Stimulated activated CD8-positive, alpha-beta memory T cell treated with anti-CD3 and anti-CD28 coated beads, Interleukin-4, amount 100 ng/mL, for 4 hours (primary cell): Measurements from ENCODE around the gene S100A3.
"Not testable (repeated sequence)": the region's sequence is repeated elsewhere in the genome, so short reads cannot be mapped to it uniquely, and the experiment has no call there.

Source experiments
- DNase-seq, 2 donors: peaks; one replicate each; pipeline ENCODE4 v3.0.0-alpha.2; 2020; ENCODE audit warnings: low read depth in 2 of 2, low spot score in 1 of 2

Gene S100A3

GRCh38 chr1:153569465-153569864 lies 20.4 kb upstream of the S100A3 start:
- no peak for DNase-seq

DNA sequence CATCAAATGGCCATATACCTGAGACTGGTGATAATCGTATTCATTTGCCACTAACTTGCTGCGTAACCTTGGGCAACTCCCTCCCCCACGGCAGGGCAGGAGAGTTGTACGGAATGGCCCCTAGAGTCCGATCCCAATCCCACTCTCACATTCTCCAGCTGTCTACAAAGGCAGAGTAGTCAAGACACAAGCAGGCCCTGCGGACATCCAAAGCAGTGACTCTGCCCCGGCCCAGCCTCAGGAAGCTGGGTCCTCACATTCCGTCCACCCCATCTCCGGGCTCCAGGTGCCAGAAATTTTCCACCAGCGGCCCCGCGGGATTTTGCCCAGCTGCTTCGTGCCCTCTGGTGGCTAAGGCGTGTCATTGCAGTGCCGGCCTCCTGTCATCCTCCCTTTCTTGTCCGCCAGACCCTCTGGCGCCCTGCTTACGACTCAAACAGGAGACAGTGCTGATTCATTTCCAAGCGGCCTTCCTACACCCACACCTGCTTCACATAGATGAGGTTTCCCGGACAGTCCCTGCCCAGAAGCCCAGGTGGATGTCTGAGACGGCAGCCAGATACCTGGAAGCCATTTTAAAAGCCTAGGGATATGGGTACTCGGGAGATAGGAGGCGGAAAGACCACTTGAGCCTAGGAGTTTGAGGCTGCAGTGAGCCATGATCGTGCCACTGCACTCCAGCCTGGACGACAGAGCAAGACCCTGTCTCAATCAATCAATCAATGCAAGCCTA lies 19.5 kb upstream of the S100A3 start:
- DNase-seq: peak; percentile 51 to 69

GRCh38 chr1:153567621-153568366 lies 18.7 kb upstream of the S100A3 start:
- DNase-seq: no peak

- DNase-seq: peak; percentile 74 to 84
Measured at GRCh38 chr1:153566414-153567371, 17.6 kb upstream of the S100A3 start.

- DNase-seq: no peak
Measured at GRCh38 chr1:153565529-153566374, 16.7 kb upstream of the S100A3 start, which contains the start of gene S100A2. Gene S100A2 (minus strand): TSS chr1:153565844. CDS start chr1:153563877, 1,967 bp downstream.

- DNase-seq: no peak
Measured at GRCh38 chr1:153563991-153564390, 14.9 kb upstream of the S100A3 start.

DNA sequence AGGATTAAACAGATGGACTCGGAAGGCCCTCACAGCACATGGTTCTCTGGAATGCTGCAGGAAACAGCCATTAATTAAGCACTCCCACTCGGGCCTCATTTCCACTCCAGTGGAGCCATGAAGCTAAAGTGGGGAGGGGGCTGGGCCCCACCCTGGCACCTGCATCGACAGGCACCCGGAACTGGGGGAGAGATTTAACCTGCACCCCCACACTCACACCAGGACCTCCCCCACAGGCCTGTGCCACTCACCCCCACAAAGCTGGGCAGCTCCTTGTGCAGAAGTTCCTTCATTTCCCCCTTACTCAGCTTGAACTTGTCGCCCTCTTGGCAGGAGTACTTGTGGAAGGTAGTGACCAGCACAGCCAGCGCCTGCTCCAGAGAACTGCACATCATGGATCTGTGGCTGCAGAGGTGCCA lies 14.4 kb upstream of the S100A3 start:
- DNase-seq: no peak

DNA sequence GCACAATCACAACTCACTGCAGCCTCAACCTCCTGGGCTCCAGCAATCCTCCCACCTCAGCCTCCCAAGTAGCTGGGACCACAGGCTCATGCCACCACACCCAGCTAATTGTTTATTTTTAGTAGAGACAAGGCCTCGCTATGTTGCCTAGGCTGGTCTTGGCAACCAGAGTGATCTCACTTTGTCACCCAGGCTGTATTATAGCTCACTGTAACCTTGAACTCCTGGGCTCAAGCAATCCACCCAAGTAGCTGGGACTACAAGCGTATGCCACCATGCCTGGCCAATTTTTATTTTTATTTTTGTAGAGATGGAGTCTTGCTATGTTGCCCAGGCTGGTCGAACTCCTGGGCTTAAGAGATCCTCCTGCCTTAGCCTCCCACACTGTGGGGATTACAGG lies 13.0 kb upstream of the S100A3 start:
- DNase-seq: not testable (repeated sequence)

DNA sequence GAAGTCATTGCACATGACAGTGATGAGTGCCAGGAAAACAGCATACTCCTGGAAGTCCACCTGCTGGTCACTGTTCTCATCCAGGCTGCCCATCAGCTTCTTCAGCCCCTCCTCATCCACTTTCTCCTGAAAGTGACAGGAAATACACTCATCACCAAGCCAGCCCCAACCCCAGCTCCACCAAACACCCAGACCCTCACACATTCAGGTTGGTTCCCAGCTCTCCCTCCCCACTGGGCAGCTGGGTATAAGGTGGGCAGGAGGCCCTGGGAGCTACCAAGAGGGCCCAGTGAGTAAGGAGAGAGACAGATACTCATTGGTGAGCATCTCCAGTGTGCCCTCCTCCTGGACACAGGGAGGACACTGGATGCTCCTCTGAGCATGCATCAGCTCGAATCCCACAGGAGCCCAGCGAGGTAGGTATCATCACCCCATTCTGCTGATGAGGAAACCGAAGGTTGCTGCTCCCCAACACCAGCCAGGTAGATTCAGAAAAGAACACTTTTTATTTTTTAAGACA lies 12.5 kb upstream of the S100A3 start:
- no peak for DNase-seq

GRCh38 chr1:153560771-153561465 lies 11.9 kb upstream of the S100A3 start:
- no peak for DNase-seq

- DNase-seq: no peak
Measured at GRCh38 chr1:153560241-153560640, 11.2 kb upstream of the S100A3 start.

DNA sequence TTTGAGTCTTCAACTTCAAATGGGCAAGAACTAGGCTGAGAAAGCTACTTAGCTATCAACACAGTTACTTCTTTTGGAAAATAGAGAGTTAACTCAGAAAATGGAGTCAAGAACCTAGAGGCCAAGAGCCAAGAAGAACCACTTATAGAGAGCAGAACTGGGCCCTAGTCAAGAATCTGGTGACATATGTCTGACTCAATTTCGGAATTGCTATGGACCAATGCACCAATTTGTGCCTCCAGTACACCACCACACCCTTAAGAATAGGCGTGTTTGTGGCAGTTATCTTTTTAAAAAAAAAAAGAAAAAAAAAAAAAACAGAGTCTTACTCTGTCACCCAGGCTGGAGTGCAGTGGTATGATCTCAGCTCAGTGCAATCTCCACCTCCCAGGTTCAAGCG lies 8.8 kb upstream of the S100A3 start:
- no peak for DNase-seq

DNA sequence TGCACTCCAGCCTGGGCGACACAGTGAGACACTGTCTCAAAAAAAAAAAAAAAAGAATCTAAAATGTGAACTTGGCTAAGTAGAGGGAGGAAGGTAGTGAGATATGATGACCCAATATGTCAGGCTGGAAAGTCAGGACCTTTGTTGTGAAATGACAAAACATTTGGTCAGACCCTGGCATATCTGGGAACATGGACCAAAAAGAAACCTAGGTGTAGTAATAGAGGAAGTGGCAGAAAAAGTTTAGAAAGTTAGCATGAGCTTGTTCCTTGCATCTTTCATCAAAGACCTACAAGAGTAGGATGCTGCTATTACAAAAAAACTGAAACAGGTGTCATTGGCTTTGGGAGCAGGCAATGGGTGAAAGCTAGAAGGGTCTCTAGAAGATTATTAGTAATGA lies 7.3 kb upstream of the S100A3 start:
- no peak for DNase-seq

GRCh38 chr1:153553830-153554541 lies 4.9 kb upstream of the S100A3 start:
- no peak for DNase-seq

- DNase-seq: no peak
Measured at GRCh38 chr1:153553096-153553495, 4.0 kb upstream of the S100A3 start.

GRCh38 chr1:153552335-153552734 lies 3.3 kb upstream of the S100A3 start:
- DNase-seq: no peak

- DNase-seq: no peak
Measured at GRCh38 chr1:153550827-153551500, 1.9 kb upstream of the S100A3 start.

GRCh38 chr1:153550398-153550758 lies 1.3 kb upstream of the S100A3 start:
- no peak for DNase-seq
